Esophagus muscularis mucosa (tissue), 4 donors: ENCODE measurements around the gene P2RY8. TPM values are rescaled to one million over a fixed set of nuclear protein-coding genes. Genes with fewer than 3 reads are reported as not detected.
"Not testable (repeated sequence)": the region's sequence is repeated elsewhere in the genome, so short reads cannot be mapped to it uniquely, and the experiment has no call there.

ENCODE experiments used
- DNase-seq: peaks from one replicate; pipeline ENCODE4 v3.0.0-alpha.2; 2017; ENCODE audit errors: extremely low spot score
- H3K27ac ChIP-seq, 4 donors: fragments of 200-600 bp; sonication (generic); replicated peaks in 1 of 4; 1 replicate in 3 of 4; 2 replicates in 1 of 4; pipeline ENCODE4 v1.5.1; 2016 to 2019; ENCODE audit warnings: mild to moderate bottlenecking in 1 of 4
- H3K27me3 ChIP-seq, 4 donors: fragments of 200-600 bp; sonication (generic); one replicate each; pipeline versions ENCODE4 v1.5.1 to v1.6.0; 2016 to 2019
- H3K36me3 ChIP-seq, 4 donors: fragments of 200-600 bp; sonication (generic); one replicate each; pipeline ENCODE4 v1.5.1; 2016 to 2019
- H3K4me1 ChIP-seq, 4 donors: fragments of 200-600 bp; sonication (generic); one replicate each; pipeline ENCODE4 v1.5.1; 2016 to 2019
- H3K4me3 ChIP-seq, 4 donors: fragments of 200-600 bp; sonication (generic); 1 replicate in 2 of 4; 2 replicates in 2 of 4; pipeline ENCODE4 v1.5.1; 2016 to 2019; ENCODE audit warnings: mild to moderate bottlenecking in 4 of 4, moderate library complexity in 1 of 4
- H3K9me3 ChIP-seq, 4 donors: fragments of 200-600 bp; sonication (generic); 1 replicate in 3 of 4; 2 replicates in 1 of 4; pipeline ENCODE4 v1.5.1; 2016 to 2019
- CTCF ChIP-seq, 3 experiments: fragments of 200-600 bp in 2 of 3; fragments of 450-650 bp in 1 of 3; sonication (generic) in 2 of 3; IDR thresholded peaks; one replicate each; pipeline ENCODE4 v1.5.1; 2017 to 2019; ENCODE audit warnings: antibody characterized with exemption in 3 of 3, mild to moderate bottlenecking in 2 of 3, moderate library complexity in 1 of 3
- EP300 ChIP-seq: sonication (generic); formaldehyde crosslinking; IDR thresholded peaks from one replicate; pipeline ENCODE4 v1.6.1; 2017; ENCODE audit warnings: antibody characterized with exemption
- POLR2A ChIP-seq: fragments of 450-650 bp; IDR thresholded peaks from one replicate; pipeline ENCODE4 v1.6.1; 2017; ENCODE audit warnings: antibody characterized with exemption, moderate library complexity, mild to moderate bottlenecking, low read depth
- POLR2AphosphoS5 ChIP-seq, 2 donors: sonication (generic); formaldehyde crosslinking; IDR thresholded peaks; one replicate each; pipeline ENCODE4 v1.6.1; 2017; ENCODE audit warnings: antibody characterized with exemption in 2 of 2
- WGBS: methylation state at CpG from one replicate; pipeline ENCODE4 v1.1.5; 2018; 5-methylcytosine and 5-hydroxymethylcytosine counted together
- intact Hi-C: fragments of 100-400 bp; cut with DNase I; formaldehyde crosslinking; loops from one replicate; pipeline ENCODE4 v1.15.1; 2023
- total RNA-seq, 4 donors: library from RNA; depleted of rRNA; stranded (reverse); fragments of >200 nt; gene quantifications; one replicate each; pipeline versions ENCODE4 v1.1.0 to v1.2.1, GENCODE V29; 2016

Gene P2RY8
- total RNA-seq, 4 donors from 2014 or later, result 0.63 to 3.1 (median 1.9) TPM

GRCh38 chrX:1476682-1477081 lies 60.3 kb downstream of the P2RY8 start:
- Histone ChIP-seq H3K9me3 (peaks cover 0 to 19% (median 16%) of the 10 kb centered on the region in 4 donors), H3K27me3 (peaks cover 0 to 9% (median 0%) of the 10 kb centered on the region in 4 donors), H3K27ac (no peak overlapping the region), H3K36me3 (no peaks in the 10 kb centered on the region), H3K4me3 (no peak overlapping the region), H3K4me1 (peaks cover 0 to 7% (median 3%) of the 10 kb centered on the region in 4 donors)
- no peak for TF ChIP-seq POLR2AphosphoS5 (IDR thresholded peaks at IDR 0.05)
- no peak for TF ChIP-seq POLR2A
- intact Hi-C loops, result no loop called here
- 86% methylated on average over 4 of the region's 5 CpGs for WGBS
- DNase-seq, result peak; percentile 19

DNA sequence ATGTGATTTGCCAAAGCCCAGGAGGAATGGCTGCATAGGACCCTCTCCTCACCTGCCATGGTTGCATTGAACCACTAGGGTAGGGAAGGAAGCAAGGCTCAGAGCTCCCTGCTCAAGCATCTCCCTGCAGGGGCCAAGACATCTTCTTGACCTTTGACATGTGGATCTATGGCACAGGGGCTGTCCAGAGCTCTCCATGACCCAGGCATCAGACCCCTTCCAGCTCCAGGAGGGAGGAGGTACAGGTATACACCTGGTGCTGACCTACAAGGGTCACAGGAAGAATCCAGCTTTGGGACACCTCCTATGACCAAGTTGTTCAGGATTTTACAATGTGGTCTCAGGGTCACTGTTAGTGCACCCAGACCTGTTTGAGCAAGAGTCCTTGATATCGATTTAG lies 61.1 kb downstream of the P2RY8 start:
- intact Hi-C loops, result no loop called here
- Histone ChIP-seq H3K27me3 (peaks cover 0 to 3% (median 0%) of the 10 kb centered on the region in 4 donors), H3K4me3 (no peak overlapping the region), H3K27ac (no peak overlapping the region), H3K4me1 (no peaks in the 10 kb centered on the region), H3K36me3 (no peaks in the 10 kb centered on the region), H3K9me3 (peaks cover 0 to 19% (median 16%) of the 10 kb centered on the region in 4 donors)
- TF ChIP-seq POLR2A, result no peak
- TF ChIP-seq CTCF (IDR thresholded peaks at IDR 0.05), result no peak
- TF ChIP-seq EP300, result no peak
- no peak for TF ChIP-seq POLR2AphosphoS5 (IDR thresholded peaks at IDR 0.05)
- peak; percentile 50 for DNase-seq
- WGBS, result 100% methylated on average over 1 of the region's 1 CpG

- H3K4me3 ChIP-seq, result no peak overlapping the region
- TF ChIP-seq POLR2A (no peak), CTCF (IDR thresholded peaks at IDR 0.05) (no peak), POLR2AphosphoS5 (IDR thresholded peaks at IDR 0.05) (no peak), EP300 (no peak)
- H3K27me3 ChIP-seq, result peaks cover 0 to 6% (median 0%) of the 10 kb centered on the region in 4 donors
- intact Hi-C loops, result no loop called here
- H3K36me3 ChIP-seq, result no peaks in the 10 kb centered on the region
- DNase-seq, result no peak
- WGBS, result 85% methylated on average over 4 of the region's 4 CpGs
- H3K27ac ChIP-seq, result no peak overlapping the region
- peaks cover 0 to 19% (median 16%) of the 10 kb centered on the region in 4 donors for H3K9me3 ChIP-seq
- H3K4me1 ChIP-seq, result no peaks in the 10 kb centered on the region
Observed at GRCh38 chrX:1475481-1475880, 61.5 kb downstream of the P2RY8 start.

DNA sequence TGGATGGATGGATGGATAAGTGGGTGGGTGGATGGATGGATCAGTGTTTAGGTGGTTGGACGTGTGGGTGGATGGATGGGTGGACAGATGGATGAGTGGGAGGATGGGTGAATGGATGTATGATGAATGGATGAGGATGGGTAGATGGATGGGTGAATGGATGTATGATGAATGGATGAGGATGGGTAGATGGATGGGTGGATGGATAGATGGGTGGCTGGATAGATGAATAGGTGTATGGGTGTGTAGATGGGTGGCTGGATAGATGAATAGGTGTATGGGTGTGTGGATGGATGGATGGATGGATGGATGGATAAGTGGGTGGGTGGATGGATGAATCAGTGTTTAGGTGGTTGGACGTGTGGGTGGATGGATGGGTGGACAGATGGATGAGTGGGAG lies 62.4 kb downstream of the P2RY8 start:
- H3K27ac ChIP-seq, H3K4me3 ChIP-seq, H3K4me1 ChIP-seq, H3K36me3 ChIP-seq, DNase-seq, intact Hi-C loops: not testable (repeated sequence)
- H3K9me3 ChIP-seq, result peaks cover 0 to 11% (median 9%) of the 10 kb centered on the region in 4 donors
- H3K27me3 ChIP-seq, result peaks cover 0 to 15% (median 0%) of the 10 kb centered on the region in 4 donors
- 75% methylated on average over 2 of the region's 2 CpGs for WGBS

DNA sequence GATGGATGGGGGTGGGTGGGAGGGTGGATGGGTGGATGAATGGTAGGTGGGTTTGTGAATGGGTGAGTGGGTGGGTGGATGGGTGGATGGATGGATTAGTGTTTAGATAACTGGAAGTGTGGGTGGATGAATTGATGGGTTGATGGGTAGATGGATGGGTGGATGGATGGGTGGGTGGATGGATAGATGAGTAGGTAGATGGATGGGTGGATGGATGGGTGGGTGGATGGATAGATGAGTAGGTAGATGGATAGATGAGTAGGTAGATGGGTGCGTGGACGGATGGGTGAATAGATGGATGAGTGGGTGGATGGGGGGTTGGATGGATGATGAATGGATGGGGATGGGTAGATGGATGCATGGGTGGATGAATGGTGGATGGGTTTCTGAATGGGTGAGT lies 64.0 kb downstream of the P2RY8 start:
- intact Hi-C loops, result no loop called here
- H3K9me3 ChIP-seq, result no peaks in the 10 kb centered on the region
- H3K4me1 ChIP-seq, result no peaks in the 10 kb centered on the region
- H3K36me3 ChIP-seq, result no peaks in the 10 kb centered on the region
- H3K27ac ChIP-seq, result no peak overlapping the region
- no peak for DNase-seq
- H3K27me3 ChIP-seq, result peaks cover 0 to 27% (median 2%) of the 10 kb centered on the region in 4 donors
- WGBS, result 85% methylated on average over 2 of the region's 2 CpGs
- no peak overlapping the region for H3K4me3 ChIP-seq
- TF ChIP-seq POLR2AphosphoS5 (IDR thresholded peaks at IDR 0.05) (no peak), POLR2A (no peak), CTCF (IDR thresholded peaks at IDR 0.05) (no peak), EP300 (no peak)

GRCh38 chrX:1468250-1468772 lies 68.7 kb downstream of the P2RY8 start:
- 84% methylated on average over 14 of the region's 20 CpGs for WGBS
- peak; percentile 91 for DNase-seq
- Histone ChIP-seq H3K4me1 (no peaks in the 10 kb centered on the region), H3K9me3 (no peaks in the 10 kb centered on the region), H3K27ac (no peak overlapping the region), H3K36me3 (no peaks in the 10 kb centered on the region), H3K27me3 (peaks cover 0 to 73% (median 2%) of the 10 kb centered on the region in 4 donors), H3K4me3 (no peak overlapping the region)
- intact Hi-C loops, result no loop called here
- TF ChIP-seq CTCF (IDR thresholded peaks at IDR 0.05), result no peak
- no peak for TF ChIP-seq POLR2A
- no peak for TF ChIP-seq POLR2AphosphoS5 (IDR thresholded peaks at IDR 0.05)
- TF ChIP-seq EP300, result no peak
